Occipital lobe (tissue), 2 donors: ENCODE data around the gene PCDH19. TPM values are rescaled to one million over a fixed set of nuclear protein-coding genes. Genes with fewer than 3 reads are reported as not detected.
A peak's percentile ranks its signal among the peaks of the same experiment; 100 is the strongest.
"Not testable (repeated sequence)": the region's sequence is repeated elsewhere in the genome, so short reads cannot be mapped to it uniquely, and the experiment has no call there.

ENCODE experiments used
- DNase-seq: peaks from one replicate; lab custom pipeline; 2025; lab: John Stamatoyannopoulos, UW
- total RNA-seq: library from RNA; depleted of rRNA; stranded (reverse); fragments of >200 nt; gene quantifications from one replicate; pipeline ENCODE4 v1.2.3, GENCODE V29; 2014

PCDH19 gene, protein sequence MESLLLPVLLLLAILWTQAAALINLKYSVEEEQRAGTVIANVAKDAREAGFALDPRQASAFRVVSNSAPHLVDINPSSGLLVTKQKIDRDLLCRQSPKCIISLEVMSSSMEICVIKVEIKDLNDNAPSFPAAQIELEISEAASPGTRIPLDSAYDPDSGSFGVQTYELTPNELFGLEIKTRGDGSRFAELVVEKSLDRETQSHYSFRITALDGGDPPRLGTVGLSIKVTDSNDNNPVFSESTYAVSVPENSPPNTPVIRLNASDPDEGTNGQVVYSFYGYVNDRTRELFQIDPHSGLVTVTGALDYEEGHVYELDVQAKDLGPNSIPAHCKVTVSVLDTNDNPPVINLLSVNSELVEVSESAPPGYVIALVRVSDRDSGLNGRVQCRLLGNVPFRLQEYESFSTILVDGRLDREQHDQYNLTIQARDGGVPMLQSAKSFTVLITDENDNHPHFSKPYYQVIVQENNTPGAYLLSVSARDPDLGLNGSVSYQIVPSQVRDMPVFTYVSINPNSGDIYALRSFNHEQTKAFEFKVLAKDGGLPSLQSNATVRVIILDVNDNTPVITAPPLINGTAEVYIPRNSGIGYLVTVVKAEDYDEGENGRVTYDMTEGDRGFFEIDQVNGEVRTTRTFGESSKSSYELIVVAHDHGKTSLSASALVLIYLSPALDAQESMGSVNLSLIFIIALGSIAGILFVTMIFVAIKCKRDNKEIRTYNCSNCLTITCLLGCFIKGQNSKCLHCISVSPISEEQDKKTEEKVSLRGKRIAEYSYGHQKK (N-terminal part only)
- total RNA-seq = 25.7 TPM

DNA sequence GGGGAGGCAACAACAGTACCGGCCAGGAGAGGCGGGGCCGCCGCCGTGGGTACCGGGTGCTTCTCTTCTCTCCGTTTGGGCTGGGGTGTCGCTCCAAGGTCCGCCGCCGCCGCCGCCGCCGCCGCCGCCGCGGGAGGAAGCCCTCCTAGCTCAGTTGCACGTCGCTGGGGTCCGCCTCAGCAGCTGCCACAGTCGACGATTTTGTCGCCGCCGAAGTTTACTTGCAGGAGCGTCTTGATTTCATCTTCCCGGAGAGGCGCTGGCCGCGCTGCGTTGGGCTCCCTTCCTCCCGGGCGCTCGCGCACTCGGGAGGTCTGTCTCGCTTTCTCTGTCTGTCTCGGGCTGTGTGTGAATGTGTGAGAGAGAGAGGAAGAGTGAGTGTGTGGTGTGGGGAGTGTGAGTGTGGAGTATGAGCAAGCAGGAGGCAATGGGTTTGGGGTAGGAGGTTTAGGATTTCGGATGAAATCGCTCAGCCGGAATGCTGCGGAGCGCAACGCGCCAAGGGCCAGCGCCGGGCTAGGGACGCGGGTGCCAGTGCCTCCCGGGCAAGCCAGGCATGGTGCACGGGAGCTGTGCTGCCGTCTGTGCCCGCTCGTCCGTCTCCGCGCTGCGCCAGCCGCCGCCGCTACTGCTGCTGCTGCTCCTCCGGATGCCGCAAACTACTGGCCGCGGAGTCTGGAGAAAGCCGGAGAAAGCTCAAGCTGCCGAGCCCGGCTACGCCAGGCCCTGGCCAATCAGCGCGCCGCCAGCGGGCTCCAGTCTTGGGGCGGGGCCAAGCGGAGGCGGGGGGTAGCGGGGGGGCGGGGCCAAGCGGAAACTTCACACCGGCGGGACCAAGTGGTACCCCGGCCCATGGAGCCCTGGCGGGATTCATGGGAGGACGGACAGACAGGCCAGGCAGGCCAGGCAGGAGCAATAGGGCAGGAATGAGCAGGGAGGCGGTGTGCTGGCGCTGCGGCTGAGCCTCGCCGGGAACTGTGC lies at the start of gene PCDH19:
PCDH19 (minus strand) TSS at position 664 of the 981 bp plus-strand sequence. CDS start 1,676 bp downstream, outside the sequence.
- DNase-seq = peak; percentile 29

DNA sequence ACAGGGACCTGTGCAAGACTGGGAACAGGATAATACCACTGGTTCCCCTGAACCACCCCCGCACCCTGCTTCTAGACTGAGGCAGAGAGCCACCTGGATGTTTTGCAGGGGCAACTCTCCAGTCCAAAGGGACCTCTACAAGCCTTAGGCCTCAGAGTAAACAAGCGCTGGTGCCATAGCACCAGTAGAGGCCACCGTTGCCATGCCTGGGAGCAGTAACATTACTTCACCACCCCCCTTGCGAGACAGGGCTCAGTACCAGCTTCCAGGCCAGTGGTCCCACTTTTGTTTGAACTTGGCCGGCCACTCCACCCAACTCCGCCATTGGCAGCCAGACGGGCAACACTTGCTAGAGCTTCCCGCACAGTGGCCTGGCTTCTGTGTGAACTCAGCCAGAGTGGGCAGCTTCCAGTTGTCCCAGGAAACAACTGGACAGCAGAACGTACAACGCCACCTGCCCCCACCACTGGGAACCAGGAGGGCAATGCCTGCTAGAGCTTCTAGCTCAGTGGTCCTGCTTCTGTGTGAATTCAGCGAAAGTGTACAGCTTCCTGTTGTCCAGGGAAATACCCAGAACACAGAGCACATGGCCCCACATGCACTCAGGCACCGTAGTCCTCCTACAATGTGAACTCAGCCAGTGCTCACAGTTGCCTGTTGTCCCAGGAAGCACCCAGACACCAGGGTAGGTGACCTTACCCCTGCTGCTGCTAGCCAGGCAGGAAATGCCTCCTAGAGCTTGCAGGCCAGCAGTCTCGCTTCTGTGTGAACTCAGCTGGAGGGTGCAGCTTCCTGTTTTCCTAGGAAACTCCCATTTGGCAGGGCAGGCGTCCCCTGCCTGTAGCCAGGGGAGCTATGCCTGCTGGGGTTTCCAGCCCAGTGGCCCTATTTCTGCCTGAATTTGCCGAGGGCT lies 39.9 kb upstream of the PCDH19 start:
- DNase-seq = no peak

DNA sequence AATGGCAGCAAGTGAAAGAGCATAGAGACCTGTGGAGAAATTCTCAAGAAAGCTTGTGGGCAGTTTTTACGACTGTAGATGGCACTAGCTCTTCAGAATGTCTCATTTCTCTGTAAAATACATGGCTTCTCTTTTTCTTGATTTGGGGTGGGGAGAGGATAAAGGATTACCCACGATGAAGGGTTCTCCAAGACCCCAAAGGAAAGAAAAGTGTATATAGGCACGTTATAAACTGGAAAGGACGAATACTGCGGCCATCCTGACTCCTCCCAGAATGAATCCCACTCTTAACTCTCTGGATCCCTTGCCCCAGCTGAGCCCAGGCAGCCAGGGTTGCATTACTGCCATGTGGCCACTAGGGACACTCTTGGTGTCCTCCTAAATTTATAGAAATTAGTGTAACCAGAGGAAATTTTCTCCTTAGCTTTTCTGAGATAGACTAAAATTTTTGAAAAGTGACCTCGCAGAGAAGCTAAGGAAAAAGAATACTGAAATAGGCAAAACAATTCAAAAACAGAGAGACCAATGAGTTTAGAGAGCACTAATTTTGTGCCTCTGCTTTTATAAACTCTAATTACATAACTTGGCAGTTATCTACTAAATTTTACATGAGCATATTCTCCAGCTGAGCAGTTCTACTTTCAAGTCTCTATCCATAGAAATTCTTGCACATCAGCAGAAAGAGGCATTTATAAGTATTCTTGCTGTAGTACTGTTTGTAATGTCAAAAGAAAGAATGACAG lies 37.8 kb upstream of the PCDH19 start:
- DNase-seq = no peak

DNA sequence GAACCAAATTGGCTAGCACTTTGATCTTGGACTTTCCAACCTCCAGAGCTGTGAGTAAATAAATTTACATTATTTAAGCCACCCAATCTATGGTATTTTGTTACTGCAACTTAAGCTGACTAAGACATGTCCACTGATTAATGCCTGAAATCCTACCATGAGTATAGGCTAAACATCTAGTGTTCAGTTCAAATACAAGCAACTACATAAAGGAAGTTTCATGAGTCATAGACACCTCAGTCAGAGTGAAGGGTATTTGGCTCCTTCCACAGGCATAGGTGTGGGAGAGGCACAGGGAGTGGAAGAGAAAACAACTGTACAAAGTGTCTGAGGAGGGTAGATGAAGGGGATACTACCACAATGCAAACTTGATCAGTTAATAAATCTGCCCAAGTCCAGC lies 35.5 kb upstream of the PCDH19 start:
- DNase-seq = no peak

DNA sequence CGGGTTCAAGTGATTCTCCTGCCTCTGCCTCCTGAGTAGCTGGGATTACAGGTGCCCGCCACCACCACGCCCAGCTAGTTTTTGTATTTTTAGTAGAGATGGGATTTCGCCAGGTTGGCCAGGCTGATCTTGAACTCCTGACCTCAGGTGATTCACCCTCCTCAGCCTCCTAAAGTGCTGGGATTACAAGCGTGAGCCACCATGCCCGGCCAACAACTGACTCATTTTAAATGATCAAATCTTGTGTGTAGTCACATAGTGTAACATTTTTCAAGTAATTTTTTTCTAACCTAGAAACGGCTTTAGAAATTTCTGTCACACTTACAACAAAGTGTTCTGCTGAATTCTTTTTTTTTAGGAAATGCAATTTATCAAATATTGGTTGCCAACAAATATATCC lies 31.2 kb upstream of the PCDH19 start:
- DNase-seq = not testable (repeated sequence)

DNA sequence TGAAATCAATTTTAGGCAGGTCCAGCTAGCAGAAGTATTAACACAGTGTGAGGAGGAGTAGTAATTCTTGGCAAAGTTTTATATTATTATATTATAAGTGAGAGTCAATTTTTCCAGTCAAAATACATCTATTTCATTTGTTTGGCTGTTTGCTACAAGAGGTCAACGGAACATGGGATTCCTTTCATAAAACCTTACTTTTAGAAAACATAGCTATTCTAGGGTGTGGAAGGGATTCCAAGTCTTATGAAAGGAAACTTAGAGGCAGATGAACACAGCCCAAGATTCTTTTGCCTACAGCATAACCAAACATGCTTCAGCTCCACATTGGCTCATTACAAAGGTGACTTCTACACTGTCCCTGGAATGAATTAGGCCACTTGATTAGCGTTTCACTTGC lies 29.9 kb upstream of the PCDH19 start:
- DNase-seq = no peak

DNA sequence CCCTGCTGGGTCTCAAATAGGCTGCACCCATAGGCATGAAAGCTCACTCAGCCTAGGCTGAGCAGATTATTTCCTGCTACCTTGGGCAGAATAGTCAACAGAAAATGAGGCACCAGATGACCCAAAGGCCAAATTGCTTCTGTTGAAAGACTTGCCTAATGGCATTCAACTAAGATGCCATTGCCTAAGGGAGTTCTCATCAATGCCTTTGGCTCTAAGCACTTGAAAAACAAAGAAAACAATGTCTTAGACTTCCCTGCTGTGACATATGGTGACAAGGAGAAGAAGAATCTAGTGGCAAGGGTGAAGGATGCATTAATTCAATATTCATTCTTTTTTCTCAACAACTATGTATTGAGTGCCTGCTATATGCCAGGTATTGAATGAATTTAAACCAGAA lies 25.7 kb upstream of the PCDH19 start:
- no peak for DNase-seq

DNA sequence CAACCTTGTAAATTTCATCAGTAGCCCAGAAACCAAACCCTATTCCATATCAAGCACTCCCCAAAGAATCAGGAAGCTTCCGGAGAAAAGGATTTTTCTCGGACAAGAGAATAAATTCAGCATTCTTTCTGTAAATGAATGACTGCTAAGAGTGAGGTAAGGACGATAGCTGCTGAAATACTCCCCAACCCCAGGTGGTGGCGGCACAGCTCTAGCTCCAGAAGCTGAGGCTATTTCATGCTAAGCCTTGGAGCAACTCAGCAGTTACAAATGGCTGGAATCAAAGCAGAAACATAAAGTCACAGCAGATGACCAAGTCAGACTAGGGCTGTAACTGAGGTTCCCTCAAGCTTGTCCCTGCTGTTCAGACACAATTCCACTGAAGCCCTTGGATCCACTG lies 13.9 kb upstream of the PCDH19 start:
- no peak for DNase-seq

DNA sequence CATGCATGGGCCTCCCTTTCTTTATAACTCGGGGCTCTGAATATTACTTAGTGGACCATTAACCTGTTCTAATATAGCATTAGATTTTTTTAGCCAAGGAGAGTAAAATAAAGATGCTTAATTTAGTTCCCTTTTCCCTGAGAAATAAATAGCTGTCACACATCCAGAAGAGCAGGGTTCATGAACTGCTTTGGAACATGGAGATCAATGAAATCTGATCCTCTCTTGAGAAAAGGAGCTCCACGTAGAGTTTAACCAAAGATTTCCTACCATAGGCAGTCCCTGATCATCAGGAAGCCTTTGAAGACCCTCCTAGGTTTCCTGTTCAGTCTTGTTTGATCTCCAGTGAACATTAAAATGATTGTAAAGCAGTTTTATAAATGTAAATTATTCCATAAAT lies 8.5 kb upstream of the PCDH19 start:
- DNase-seq = no peak

DNA sequence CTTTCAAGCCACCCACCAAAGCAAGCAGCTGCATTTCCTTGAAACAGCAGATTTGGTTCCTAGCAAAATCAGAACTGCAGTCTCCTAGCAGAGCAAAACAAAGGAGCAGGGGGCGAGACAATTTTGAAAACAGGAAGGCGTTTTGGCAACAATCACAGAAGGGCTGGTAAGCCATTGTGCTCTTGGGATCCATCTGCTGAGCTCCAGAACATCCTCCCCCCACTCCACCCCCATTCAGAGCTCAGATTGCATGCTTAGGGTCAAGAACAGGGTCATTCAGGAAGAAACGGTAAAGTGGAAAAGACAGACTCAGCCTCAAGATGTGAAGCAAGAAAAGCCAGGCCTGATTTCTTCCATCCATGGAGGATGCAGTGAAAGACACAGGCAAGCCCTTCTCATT lies 7.6 kb upstream of the PCDH19 start:
- DNase-seq = no peak

DNA sequence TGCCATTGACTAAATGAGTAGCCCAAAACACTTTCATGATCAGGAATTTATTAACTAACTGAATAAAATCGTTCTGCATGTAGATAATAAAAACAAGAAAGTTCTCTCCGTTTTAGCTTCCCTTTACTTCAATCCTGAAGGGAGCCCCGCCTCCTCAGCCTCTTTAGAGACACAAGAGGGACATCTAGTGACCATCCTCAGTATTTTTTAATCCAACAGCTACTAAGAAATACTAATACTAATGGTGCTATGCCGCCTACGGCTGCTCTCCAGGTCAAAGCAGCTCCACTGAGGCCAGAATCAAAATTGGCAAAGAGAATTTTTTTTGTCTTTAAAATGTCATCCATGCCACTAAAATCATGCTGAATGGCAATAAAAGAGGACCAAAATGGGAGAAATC lies 3.2 kb upstream of the PCDH19 start:
- DNase-seq = peak; percentile 4

DNA sequence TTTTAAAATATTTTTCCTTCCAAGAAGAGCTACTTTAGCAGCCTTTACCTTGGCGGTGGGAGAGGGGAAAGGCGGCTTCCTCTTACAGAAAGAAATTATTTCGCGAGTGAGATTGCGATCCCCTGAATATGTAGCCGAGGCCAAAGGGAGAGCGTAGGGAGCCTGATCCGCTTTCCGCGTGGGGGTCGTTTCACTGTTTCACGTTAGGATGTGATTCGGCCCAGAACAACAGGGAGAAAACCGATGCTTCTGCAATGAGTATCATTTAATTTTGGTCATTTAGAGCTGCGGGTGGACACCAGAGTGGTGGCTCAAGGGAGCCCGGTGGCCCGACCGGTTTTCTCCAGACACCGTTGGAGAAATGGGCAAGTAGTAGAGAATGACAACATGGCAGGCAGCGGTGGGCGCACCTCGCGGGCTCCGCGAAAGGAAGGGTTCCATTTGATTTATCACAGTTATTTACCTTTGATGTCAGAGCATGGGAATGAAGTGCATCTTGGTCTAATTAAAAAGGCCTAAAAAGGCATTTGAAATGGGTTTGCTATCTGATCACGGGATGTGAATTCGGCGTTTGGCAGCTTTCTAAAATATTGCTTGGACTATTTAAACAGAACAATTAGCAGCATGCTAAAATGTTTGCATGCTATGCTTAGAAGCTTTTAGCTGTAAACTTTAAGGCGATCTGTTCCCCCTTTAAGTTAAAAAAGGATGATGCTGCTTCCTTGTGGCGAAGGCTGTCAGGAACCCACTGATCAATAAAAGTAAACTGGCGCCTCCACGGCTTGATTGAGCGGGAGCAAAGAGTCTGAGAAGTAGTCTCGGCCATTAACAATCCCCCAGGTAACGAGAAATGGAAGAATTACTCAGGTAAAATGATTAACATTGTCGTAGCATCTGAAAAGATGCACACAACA lies 2.0 kb upstream of the PCDH19 start:
- no peak for DNase-seq

DNA sequence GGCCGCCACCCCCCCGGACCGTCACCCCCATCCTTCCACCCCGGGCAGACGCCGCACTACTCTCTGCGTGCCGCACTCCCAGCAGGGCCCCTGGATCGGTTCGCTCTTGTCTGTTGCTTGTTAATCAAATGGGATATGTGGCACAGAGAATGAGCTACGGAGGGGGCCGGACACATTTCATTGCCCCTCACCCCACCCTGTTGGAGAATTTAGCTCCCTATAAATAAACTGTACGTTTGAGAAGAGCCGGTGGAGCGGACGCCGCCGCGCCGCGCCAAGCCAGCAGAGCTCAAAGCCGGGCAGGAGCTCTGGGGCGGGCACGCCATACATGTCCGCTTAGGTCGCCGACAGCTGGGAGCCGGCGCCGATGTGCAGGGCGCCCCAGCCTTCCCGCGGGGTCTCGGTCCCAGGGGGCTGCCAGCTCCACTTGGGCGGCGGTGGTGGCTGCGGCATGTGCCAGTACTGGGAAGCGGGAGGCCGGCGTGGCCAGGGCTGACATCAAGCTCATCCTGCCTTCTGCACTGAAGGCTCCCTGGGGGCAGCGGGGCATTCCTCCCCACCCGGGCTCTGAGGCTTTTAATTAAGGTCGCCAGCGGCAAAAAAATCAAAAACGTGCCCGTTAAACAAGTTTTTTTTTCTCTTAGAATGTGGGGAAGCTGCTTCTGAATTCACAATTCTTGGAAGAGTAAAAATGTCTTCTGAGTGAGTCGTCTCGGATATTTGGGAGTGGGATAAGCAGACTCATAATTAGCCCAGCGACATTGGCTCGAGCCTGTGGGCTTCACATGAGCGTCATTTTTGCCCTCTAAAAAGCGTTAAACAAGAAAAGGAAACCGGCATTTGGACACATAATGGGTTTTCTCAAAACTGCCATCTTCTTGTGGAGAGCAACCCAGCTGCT lies 1.1 kb upstream of the PCDH19 start:
- DNase-seq = no peak

DNA sequence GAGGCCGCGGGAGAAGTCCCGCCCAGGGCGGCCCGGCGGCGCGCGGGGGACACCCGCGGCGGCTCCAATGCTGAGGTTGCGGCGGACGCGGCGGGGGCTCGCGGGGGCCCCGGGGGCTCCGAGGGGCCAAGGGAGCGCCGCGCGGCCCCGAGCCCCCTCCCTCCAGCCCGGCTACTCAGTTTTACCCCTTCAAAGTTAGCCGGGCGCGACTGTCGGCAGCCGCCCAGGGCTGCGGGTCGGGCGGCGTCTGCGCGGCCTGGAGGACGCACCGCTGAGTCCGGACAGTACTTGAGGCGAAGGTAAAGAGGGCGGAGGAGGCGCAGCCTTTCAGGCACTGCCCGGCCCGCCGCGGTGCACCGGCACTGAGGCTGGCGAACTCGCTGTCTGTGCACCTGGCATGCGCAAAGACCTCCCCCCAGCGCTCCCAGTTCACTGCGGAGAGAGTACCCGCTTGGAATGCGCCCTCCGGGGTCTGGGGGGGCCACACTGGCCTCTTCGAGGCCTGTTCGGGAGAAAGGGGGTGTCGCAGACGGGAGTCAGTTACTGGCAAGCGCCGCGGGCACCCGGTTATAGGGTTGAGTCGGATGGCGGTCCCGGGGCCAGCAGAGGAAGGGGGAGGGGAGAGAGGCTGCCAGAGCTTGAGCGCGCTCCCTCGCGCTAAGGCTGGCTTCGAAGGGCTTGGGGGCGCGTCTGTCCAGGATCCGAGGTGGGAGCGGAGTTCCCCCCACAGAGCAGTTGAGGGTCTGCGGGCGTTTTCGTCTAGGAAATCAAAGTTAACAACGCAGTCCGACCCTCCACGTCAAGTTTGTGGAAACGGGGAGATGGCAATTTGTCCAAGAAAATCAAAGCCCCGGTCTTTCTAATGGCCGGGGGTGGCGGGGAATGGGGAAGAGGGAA lies 1.1 kb downstream of the PCDH19 start:
- DNase-seq = no peak

DNA sequence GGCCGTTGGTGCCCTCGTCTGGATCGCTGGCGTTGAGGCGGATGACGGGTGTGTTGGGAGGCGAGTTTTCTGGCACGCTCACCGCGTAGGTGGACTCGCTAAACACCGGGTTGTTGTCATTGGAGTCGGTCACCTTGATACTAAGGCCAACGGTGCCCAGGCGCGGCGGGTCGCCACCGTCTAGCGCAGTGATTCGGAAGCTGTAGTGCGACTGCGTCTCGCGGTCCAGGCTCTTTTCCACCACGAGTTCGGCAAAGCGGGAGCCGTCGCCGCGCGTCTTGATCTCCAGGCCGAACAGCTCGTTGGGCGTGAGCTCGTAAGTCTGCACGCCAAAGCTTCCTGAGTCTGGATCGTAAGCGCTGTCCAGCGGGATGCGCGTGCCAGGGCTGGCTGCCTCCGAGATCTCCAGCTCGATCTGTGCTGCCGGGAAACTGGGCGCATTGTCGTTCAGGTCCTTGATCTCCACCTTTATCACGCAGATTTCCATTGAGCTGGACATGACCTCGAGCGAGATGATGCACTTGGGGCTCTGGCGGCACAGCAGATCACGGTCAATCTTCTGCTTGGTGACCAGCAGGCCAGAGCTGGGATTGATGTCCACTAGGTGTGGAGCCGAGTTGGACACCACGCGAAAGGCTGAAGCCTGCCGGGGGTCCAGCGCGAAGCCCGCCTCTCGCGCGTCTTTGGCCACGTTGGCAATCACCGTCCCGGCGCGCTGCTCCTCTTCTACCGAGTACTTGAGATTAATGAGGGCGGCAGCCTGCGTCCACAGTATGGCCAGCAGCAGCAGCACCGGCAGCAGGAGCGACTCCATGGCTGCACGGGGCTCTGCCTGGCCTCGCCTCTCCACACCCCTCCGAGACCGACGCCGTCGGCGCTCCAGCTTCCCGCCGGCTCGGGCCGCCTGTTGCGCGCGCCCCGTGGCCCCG lies 2.0 kb downstream of the PCDH19 start:
- DNase-seq = no peak
